Urothelium cell line (cell line): Measurements from ENCODE around the gene TBC1D8B.
"Not testable (repeated sequence)": the region's sequence is repeated elsewhere in the genome, so short reads cannot be mapped to it uniquely, and the experiment has no call there.

Experiments
- DNase-seq: peaks from one replicate; pipeline ENCODE4 v3.0.0; 2011; ENCODE audit warnings: low spot score, mixed read lengths
- FAIRE-seq: peaks from 2 replicates; lab custom pipeline; 2011; peaks lifted over from hg19 to GRCh38; lab: Jason Lieb, UNC

The TBC1D8B gene

GRCh38 chrX:106802388-106803275 is at the start of gene TBC1D8B:
Gene TBC1D8B, plus strand, starts transcription at chrX:106802673. Its CDS starts 181 bp downstream, at chrX:106802854.
- FAIRE-seq: no peak
- peak; percentile 58 for DNase-seq

GRCh38 chrX:106769288-106769687 is 33.2 kb upstream of the TBC1D8B start:
- not testable (repeated sequence) for FAIRE-seq, DNase-seq

- DNase-seq: no peak
These were observed 27.5 kb upstream of the TBC1D8B start for GRCh38 chrX:106774981-106775380.

DNA sequence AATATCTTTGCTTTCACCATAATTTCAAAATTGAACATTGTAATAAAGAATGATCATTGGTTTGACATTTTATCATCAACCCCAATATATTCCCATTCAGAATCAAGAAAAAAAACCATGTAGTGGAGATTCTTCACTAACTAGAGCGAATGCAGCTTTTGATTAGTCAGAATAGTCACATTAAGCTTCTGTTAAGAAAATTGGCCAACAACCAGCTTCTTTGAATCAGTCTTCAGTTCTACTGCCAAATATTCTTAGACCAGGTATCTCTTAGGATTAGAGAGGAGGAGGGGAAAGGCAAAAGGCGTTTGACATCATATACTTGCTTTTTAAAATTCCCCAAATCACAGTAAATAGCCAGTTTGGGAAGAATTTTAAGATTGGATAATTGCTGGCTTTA is 22.2 kb upstream of the TBC1D8B start:
- DNase-seq (no peak), FAIRE-seq (no peak)

More at GRCh38 chrX:106774981-106775380, 27.5 kb upstream of the TBC1D8B start:
- FAIRE-seq: no peak

GRCh38 chrX:106780664-106781377 is 21.7 kb upstream of the TBC1D8B start:
- no peak for DNase-seq
- no peak for FAIRE-seq

- no peak for DNase-seq
- no peak for FAIRE-seq
These were observed 18.8 kb upstream of the TBC1D8B start for GRCh38 chrX:106783716-106784115.

DNA sequence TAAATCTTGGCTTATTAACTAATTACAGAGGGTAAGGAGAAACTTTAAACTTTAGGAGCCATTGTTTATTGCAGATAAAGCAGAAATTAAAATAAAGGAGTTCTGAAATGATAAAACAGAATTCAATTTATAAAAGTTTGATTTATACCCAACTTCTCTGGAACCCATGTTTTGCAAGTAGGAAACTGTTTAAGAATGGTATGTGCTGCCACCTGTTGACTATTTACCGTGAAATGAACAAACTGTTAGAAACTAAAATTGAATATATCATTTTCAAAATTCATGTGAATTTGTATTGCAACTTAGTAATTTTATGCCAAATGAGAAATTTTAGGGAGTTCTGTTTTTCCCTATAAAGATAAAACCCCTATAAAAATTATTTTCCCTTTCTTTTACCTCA is 11.0 kb upstream of the TBC1D8B start:
- FAIRE-seq: no peak
- DNase-seq: no peak

- no peak for FAIRE-seq
- DNase-seq: no peak
These were observed 448 bp upstream of the TBC1D8B start for GRCh38 chrX:106802063-106802387.

DNA sequence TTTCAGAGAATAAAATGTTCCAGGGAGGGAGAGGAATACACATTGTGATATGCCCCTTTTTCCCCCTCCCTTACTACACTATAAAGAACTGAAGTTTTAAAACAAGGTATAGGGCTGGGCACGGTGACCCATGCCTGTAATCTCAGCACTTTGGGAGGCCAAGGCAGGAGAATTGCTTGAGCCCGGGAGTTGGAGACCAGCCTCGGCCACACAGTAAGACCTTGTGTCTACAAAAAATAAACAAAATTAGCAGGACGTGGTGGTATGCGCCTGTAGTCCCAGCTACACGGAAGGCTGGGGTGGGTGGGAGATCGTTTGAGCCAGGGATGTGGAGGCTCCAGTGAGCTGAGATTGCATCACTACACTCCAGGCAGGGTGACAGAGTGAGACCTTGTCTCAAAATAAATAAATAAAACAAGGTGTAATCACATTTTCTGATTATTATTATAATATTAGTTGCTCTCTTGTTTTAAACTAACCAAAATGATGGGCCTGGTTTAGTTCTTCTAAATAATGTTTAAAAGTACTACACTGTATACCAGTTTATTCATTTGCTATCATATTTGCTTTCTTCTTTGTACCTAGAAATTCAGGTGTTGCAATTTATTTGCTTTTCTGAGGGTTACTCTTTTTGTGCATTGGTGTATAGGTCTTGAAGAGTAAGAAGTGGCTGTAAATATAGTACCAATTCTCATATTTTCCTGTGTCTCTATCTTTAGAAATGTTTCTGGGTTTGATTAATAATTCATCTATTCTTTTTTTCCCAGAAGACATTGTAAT is 8.8 kb downstream of the TBC1D8B start:
- no peak for FAIRE-seq
- DNase-seq: no peak

GRCh38 chrX:106812930-106813329 is 10.5 kb downstream of the TBC1D8B start:
- DNase-seq, FAIRE-seq: not testable (repeated sequence)

GRCh38 chrX:106814093-106814492 is 11.6 kb downstream of the TBC1D8B start:
- not testable (repeated sequence) for FAIRE-seq, DNase-seq

GRCh38 chrX:106862972-106863688 is 60.7 kb downstream of the TBC1D8B start:
- DNase-seq: peak; percentile 0

DNA sequence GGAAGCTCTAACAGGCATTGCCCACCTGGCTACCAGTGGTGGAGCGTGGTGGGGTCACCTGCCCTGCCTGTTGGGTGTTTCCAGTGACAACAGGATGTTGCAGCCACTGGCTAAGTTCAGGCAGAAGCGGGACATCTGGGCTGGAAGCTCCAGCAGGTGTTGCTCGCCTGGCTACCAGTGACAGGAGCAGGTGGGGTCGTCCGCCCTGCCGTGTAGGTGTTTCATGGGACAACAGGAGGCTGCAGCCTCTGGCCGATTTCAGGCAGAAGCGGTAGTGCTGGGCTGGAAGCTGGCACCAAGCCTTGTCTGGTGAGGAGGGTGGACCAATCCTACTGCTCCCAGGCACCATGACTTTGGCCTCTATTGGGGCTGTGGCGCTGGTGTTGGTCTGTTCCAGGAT is 61.2 kb downstream of the TBC1D8B start:
- FAIRE-seq (no peak), DNase-seq (no peak)

More at GRCh38 chrX:106862972-106863688, 60.7 kb downstream of the TBC1D8B start:
- no peak for FAIRE-seq

GRCh38 chrX:106872796-106873195 is 70.3 kb downstream of the TBC1D8B start:
- not testable (repeated sequence) for FAIRE-seq, DNase-seq

DNA sequence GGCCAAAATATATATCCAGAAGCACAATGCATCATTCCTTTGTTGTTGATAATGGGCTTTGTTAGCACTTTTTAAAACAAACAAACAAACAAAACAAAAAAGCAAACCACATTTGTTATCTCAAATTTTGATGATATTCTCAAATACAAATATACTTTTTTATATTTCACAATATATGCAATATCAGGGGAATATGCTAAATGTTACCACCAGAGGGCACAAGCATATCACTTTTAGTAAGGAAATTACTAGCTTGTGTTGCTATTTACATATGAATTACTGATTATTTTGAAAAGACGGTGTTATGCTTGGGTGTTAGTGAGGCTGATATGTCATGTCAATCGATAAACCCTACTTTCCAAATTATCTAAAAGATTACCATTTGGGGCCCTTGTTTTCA is 71.6 kb downstream of the TBC1D8B start:
- FAIRE-seq (no peak), DNase-seq (no peak)

DNA sequence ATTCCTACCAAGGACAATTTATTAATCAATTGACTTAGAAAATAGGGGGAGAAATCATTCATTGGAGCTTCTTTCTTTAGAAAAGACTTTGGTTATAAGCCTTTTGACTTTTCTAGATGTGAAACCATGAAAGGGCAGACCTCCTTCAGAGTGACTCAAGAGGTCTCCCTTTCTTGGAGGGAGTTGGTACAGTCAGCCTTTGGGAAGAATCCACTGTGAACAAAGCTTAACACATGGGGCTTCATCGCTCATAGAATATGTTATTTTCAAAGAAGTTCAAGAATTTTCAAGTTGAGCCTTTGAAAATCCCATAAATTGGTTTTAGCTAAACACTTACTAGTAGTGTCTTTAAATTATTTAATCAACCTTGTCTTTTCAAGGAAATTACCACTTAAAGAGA is 72.7 kb downstream of the TBC1D8B start:
- FAIRE-seq (no peak), DNase-seq (no peak)

GRCh38 chrX:106889468-106889867 is 87.0 kb downstream of the TBC1D8B start:
- DNase-seq (no peak), FAIRE-seq (no peak)

GRCh38 chrX:106891762-106892460 is 89.4 kb downstream of the TBC1D8B start:
- DNase-seq (no peak), FAIRE-seq (no peak)

DNA sequence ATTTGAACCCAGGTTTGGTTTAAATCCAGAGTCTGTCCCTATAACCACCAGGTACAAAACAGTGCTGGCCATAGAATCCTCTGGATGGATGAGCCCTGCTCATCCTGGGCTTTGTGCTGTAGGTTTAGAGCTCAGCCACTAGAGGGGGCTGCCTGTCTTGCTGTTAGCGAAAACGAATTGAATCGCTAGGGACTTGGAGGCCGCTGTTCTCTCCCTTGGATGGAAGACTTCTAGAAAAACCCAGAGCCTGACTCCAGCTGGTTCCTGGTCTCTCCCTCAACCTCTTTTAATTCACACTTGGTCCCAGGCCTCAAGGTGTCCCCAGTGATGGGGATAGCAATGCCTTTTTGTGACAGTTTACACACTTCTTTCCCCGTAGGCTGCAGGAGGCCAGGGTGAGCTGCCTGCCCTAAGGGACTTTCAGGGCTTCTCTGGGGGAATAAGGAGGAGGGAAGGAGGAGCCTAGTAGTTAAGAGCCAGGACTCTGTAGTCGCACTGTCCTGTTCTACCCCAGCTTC is 92.0 kb downstream of the TBC1D8B start:
- DNase-seq: peak; percentile 30
- FAIRE-seq: no peak
